Measurements from ENCODE around the gene PPP1R15B.
A peak's percentile ranks its signal among the peaks of the same experiment; 100 is the strongest.

Gene PPP1R15B

DNA sequence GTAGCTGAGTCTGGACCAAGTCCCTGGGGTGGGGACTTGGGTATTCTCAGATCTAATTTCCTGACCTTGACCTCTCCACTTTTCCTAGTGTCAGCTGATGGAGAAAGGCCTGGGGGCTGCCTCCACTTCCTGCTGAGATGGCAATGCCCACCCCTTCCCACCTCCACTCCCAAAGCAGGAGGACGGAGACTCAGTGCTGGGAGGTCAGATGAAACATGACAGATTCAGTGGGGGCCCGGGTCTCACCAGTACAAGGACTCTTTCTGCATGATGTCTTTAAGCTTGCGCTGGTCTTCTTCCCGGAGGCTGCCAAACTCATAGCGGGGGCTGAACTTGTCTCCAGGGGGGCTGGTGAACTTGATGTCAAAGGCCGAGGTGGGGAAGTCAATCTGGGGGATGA is 35.6 kb upstream of the PPP1R15B start:
- Histone ChIP-seq H3K9me3 (replicated peaks in 1 of 11) (no peaks in the 10 kb centered on the region), H3K4me2 (peak overlapping the region in 10 of 11 experiments; percentile 21 to 83 (median 65); a peak in 18 of 22 replicates), H3K27ac (peak overlapping the region in 6 of 11 experiments; percentile 31 to 74 (median 60); a peak in 10 of 22 replicates), H3K9ac (peak overlapping the region in 7 of 11 experiments; percentile 8 to 36 (median 26); a peak in 8 of 22 replicates), H3K36me3 (peaks cover 53 to 98% (median 87%) of the 10 kb centered on the region in 11 experiments), H3K27me3 (no peaks in the 10 kb centered on the region), H3K4me1 (peaks cover 58 to 67% (median 65%) of the 10 kb centered on the region in 10 experiments), H4K20me1 (peaks cover 0 to 6% (median 0%) of the 10 kb centered on the region in 11 experiments; a peak in 4 of 22 replicates), H3K4me3 (no peak overlapping the region)
- no peak for TF ChIP-seq Cebpa-rat (IDR thresholded peaks at IDR 0.05)

DNA sequence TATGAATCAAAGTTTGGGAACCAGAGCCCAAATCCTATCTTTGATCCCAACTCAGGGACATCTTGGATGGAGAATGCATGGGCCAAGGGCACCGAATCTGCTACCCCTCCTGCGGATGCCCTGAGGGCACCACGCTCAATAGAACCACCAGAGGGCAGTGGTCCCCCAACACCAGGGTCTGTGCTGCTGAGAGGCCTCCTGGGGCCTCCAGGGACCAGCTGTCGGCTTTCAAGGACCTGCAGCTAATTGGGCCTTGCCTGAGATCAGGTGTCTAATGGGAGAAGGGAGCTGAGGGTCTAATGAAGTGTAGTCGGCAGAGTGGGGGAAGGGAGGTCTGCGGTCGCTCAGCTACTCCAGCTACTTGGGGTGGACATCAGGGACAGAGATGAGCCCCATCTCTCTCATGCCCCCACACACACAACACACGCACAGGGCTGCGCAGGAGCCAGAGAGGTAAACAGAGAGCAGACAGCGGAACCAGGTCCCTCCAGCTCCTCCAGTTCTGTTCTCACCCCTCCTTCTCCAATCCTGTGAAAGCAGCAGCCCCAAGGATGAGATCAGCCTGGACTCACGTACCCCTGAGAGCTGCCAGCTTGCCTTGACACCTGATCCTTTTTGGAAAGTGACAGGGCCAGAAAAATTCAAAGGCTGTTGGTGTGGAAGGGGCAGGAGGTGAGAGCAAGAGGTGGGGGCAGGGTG is 34.9 kb upstream of the PPP1R15B start:
- Histone ChIP-seq H4K20me1 (peaks cover 0 to 6% (median 0%) of the 10 kb centered on the region in 11 experiments; a peak in 3 of 22 replicates), H3K4me2 (peak overlapping the region; percentile 21 to 83 (median 64)), H3K4me3 (no peak overlapping the region), H3K27ac (peak overlapping the region in 6 of 11 experiments; percentile 1 to 74 (median 60); a peak in 7 of 22 replicates), H3K36me3 (peaks cover 54 to 98% (median 87%) of the 10 kb centered on the region in 11 experiments), H3K4me1 (peaks cover 52 to 61% (median 59%) of the 10 kb centered on the region in 10 experiments), H3K9ac (peak overlapping the region in 7 of 11 experiments; percentile 8 to 34 (median 25); a peak in 6 of 22 replicates), H3K27me3 (no peaks in the 10 kb centered on the region), H3K9me3 (replicated peaks in 1 of 11) (no peaks in the 10 kb centered on the region)
- TF ChIP-seq Cebpa-rat (IDR thresholded peaks at IDR 0.05) = no peak

DNA sequence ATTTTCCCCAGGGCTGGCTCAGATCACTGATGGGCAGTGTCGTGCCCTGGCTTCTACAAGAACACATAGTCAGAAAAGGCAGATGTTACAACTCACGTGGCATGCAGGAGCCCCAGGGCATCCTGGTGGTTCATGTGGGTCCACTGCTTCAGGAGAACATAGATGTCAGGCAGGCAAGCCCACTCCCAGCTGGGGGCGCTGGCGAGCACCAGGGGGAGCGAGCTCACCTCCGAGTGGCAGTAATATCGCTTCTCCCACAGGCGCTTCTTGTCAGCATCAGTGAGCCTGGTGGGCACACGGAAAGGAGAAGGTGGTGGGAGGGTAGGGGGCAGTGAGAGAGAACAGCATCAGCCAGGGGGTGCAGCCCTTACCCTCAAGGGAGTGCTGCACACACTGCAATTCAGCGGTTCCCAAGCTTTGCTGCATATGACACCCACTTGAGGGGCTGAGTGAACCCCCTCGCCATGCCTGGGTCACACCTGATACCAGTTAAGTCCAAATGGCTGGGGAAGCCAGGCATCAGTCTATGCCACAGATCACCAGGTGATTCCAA is 34.3 kb upstream of the PPP1R15B start:
- Histone ChIP-seq H3K4me1 (peaks cover 46 to 55% (median 52%) of the 10 kb centered on the region in 10 experiments), H4K20me1 (peaks cover 0 to 6% (median 0%) of the 10 kb centered on the region in 11 experiments; a peak in 3 of 22 replicates), H3K27me3 (no peaks in the 10 kb centered on the region), H3K4me3 (no peak overlapping the region), H3K9ac (0 out of 22 replicates have a peak overlapping the region, but pooled peaks of 1 of the 11 experiments have one; percentile 30), H3K36me3 (peaks cover 57 to 98% (median 87%) of the 10 kb centered on the region in 11 experiments), H3K4me2 (peak overlapping the region in 8 of 11 experiments; percentile 39 to 83 (median 64); a peak in 8 of 22 replicates), H3K9me3 (replicated peaks in 1 of 11) (no peaks in the 10 kb centered on the region), H3K27ac (peak overlapping the region in 2 of 11 experiments; percentile 1 to 3; a peak in 2 of 22 replicates)
- TF ChIP-seq Cebpa-rat (IDR thresholded peaks at IDR 0.05) = no peak

- Histone ChIP-seq H3K36me3 (peaks cover 71 to 100% (median 90%) of the 10 kb centered on the region in 11 experiments), H3K27me3 (no peaks in the 10 kb centered on the region), H3K9me3 (replicated peaks in 1 of 11) (no peaks in the 10 kb centered on the region), H3K4me2 (no peak overlapping the region), H4K20me1 (peaks cover 0 to 6% (median 0%) of the 10 kb centered on the region in 11 experiments; a peak in 2 of 22 replicates), H3K27ac (no peak overlapping the region), H3K9ac (peak overlapping the region in 1 of 11 experiments; percentile 6; a peak in 1 of 22 replicates), H3K4me3 (no peak overlapping the region), H3K4me1 (peaks cover 27 to 36% (median 34%) of the 10 kb centered on the region in 10 experiments)
- TF ChIP-seq Cebpa-rat (IDR thresholded peaks at IDR 0.05) = no peak
These were observed 32.4 kb upstream of the PPP1R15B start for GRCh38 chr1:204443871-204444581.

- no peak for TF ChIP-seq Cebpa-rat (IDR thresholded peaks at IDR 0.05)
- Histone ChIP-seq H3K27me3 (no peaks in the 10 kb centered on the region), H4K20me1 (peaks cover 0 to 6% (median 0%) of the 10 kb centered on the region in 11 experiments; a peak in 2 of 22 replicates), H3K4me3 (no peak overlapping the region), H3K4me1 (peaks cover 19 to 35% (median 26%) of the 10 kb centered on the region in 10 experiments), H3K4me2 (no peak overlapping the region), H3K9ac (peak overlapping the region in 2 of 11 experiments; percentile 19 to 53; a peak in 2 of 22 replicates), H3K27ac (no peak overlapping the region), H3K9me3 (replicated peaks in 1 of 11) (no peaks in the 10 kb centered on the region), H3K36me3 (peaks cover 79 to 100% (median 94%) of the 10 kb centered on the region in 11 experiments)
These were observed 31.6 kb upstream of the PPP1R15B start for GRCh38 chr1:204443260-204443619.

DNA sequence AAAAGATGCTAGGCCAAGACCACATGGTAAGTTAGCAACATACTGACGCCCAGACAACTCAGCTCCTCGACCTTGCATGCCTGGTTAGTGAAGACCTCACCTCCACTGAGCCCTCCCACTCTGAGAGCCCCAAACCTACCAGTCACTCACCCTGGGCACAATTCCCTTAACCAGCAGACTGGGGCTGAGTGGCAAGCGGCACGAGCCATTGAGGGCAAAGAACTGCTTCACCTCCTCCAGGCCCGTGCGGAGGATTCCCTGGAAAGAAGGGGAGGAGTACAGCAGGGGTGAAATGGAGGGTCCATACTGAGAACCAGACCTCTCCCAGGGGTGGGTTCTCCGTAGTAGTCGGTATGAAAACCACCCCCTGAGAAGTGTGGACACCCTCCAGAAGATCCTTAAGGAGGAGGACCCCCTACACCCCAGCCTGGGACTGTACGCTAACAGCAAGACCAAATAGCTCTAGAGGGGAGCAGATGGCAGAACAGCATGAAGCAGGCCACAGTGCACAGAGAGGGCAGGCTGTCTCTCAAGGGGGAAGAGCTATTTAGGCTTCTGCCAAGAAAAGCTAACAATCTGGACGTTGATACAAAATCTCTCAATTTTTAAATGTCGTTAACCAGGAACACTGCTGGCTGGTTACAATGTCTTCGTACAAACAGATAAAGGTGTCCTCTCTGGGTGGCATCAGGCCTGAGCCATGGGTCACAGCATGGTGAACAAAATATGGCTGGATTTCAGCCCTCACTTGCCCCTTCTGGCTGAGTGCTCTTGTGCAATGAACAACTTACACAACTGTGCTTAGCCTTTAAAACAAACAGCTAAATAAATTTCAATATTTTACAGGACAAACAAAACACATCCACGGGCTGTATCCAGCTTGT is 31.0 kb upstream of the PPP1R15B start:
- H3K9ac ChIP-seq = peak overlapping the region in 4 of 11 experiments; percentile 19 to 53 (median 38); a peak in 2 of 22 replicates
- no peaks in the 10 kb centered on the region for H3K9me3 ChIP-seq (replicated peaks in 1 of 11)
- TF ChIP-seq Cebpa-rat (IDR thresholded peaks at IDR 0.05) = no peak
- no peak overlapping the region for H3K4me3 ChIP-seq
- H3K4me1 ChIP-seq = peaks cover 13 to 35% (median 21%) of the 10 kb centered on the region in 10 experiments
- H3K27ac ChIP-seq = no peak overlapping the region
- H3K27me3 ChIP-seq = no peaks in the 10 kb centered on the region
- peaks cover 0 to 6% (median 0%) of the 10 kb centered on the region in 11 experiments; a peak in 2 of 22 replicates for H4K20me1 ChIP-seq
- no peak overlapping the region for H3K4me2 ChIP-seq
- peaks cover 83 to 100% (median 96%) of the 10 kb centered on the region in 11 experiments for H3K36me3 ChIP-seq

DNA sequence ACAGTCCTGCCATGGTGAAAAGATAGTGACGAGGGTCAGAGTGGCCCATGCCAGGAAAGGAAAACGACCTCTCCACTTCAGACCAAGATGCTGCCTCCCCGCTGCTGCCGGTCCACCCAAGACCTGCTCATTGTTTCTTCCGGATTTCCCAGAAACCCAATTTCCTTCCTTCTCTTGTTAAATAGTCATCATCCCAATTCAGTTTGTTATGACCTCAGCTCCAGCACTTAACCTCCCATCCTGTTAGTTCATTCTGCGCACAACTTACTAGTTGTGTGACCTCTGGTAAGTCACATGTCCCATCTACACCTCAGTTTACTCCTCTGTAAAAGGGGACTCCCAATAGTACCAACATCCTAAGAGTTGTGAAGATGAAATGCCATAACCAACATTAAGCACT is 29.9 kb upstream of the PPP1R15B start:
- H3K9ac ChIP-seq = no peak overlapping the region
- peaks cover 8 to 35% (median 13%) of the 10 kb centered on the region in 10 experiments for H3K4me1 ChIP-seq
- H3K27me3 ChIP-seq = no peaks in the 10 kb centered on the region
- no peaks in the 10 kb centered on the region for H3K9me3 ChIP-seq (replicated peaks in 1 of 11)
- no peak overlapping the region for H3K27ac ChIP-seq
- H3K4me2 ChIP-seq = no peak overlapping the region
- TF ChIP-seq Cebpa-rat (IDR thresholded peaks at IDR 0.05) = no peak
- H4K20me1 ChIP-seq = peaks cover 0 to 6% (median 0%) of the 10 kb centered on the region in 11 experiments; a peak in 2 of 22 replicates
- H3K4me3 ChIP-seq = no peak overlapping the region
- peaks cover 88 to 100% (median 96%) of the 10 kb centered on the region in 11 experiments for H3K36me3 ChIP-seq

Measured in BLaER1 treated with 17β-estradiol and CSF1 and Interleukin-3, amounts not matched to agents 10 nM and 100 nM (cell line).